ENCODE measurements around the gene PDZD7. TPM values are rescaled to one million over a fixed set of nuclear protein-coding genes. Genes with fewer than 3 reads are reported as not detected.

Gene PDZD7
- total RNA-seq, 1 experiment from 2014 or later, result 0.30 TPM

DNA sequence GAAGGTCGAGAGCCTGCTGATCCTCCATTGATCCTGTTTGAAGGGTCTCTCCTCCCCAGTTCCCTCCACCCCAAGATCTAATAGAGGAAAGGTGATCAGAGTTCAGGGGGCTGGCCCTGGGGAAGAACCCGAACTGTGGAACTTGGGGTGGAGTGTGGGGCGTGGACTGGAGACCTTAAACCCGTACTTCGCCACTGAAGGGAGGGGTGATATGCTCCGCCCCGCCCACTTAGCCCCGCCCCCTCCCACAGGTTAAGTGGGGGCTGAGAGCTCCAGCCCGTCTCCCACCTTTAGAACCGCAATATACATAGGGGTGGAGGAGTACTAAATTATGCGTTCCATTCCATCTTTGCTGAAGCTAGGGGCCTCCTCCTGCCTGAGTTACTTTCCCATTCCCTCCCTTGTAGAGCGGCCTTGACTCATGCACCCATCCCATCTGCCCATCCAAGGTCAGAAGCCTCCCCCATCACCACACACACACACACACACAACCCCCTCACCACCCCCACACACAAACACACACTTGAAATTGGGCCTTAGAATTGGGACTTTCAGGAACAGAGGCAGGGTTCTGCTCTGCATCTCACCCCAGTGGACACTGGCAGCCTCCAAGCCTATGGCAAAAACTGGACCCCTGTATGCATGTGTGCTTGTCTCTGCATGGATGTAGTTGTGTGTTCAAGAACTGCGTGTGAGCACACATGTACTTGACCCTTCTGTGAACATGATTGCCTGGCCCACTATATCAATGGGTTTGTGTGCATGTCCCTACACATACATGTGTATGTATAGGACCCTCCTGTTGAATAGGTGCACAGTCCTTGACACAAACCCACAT is 60.6 kb downstream of the PDZD7 start:
- TF ChIP-seq, protein P1, sequence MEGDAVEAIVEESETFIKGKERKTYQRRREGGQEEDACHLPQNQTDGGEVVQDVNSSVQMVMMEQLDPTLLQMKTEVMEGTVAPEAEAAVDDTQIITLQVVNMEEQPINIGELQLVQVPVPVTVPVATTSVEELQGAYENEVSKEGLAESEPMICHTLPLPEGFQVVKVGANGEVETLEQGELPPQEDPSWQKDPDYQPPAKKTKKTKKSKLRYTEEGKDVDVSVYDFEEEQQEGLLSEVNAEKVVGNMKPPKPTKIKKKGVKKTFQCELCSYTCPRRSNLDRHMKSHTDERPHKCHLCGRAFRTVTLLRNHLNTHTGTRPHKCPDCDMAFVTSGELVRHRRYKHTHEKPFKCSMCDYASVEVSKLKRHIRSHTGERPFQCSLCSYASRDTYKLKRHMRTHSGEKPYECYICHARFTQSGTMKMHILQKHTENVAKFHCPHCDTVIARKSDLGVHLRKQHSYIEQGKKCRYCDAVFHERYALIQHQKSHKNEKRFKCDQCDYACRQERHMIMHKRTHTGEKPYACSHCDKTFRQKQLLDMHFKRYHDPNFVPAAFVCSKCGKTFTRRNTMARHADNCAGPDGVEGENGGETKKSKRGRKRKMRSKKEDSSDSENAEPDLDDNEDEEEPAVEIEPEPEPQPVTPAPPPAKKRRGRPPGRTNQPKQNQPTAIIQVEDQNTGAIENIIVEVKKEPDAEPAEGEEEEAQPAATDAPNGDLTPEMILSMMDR (conservative IDR thresholded peaks at IDR 0.05; ENCODE audit: low read depth, low read length), result no peak
- no peak for TF ChIP-seq EZH2 (IDR thresholded peaks at IDR 0.05; ENCODE audit: borderline replicate concordance, low read depth, low read length, poor library complexity, severe bottlenecking)
- POLR2A ChIA-PET (ENCODE audit: low non-redundant PET), result no interaction called here
- intact Hi-C loops (cut with micrococcal nuclease; ENCODE audit: unreplicated experiment), result no loop called here
- no peak for DNase-seq (ENCODE audit: low spot score)
- CTCF ChIA-PET, result interaction anchor here (0.5 kb wide), 1 partner anchor 494 kb away, joined by 3 read pairs; no protein-coding TSS in a partner anchor
- H3K27me3 ChIP-seq (replicated peaks; ENCODE audit: insufficient read depth, low read depth, low read length, poor library complexity), result no peaks in the 10 kb centered on the region
- H3K4me3 ChIP-seq (ENCODE audit: low read depth, low read length, poor library complexity, severe bottlenecking), result peak overlapping the region; percentile 69
- peaks cover 5% of the 10 kb centered on the region for H3K4me1 ChIP-seq (ENCODE audit: insufficient read depth, low read length, poor library complexity, severe bottlenecking)
- H3K27ac ChIP-seq (ENCODE audit: low read depth, low read length, poor library complexity, severe bottlenecking), result no peak overlapping the region
- no peaks in the 10 kb centered on the region for H3K36me3 ChIP-seq (ENCODE audit: insufficient read depth, low read length, poor library complexity, severe bottlenecking)
- no TSS peak for BruUV-seq (replicated peaks)
- no peaks in the 10 kb centered on the region for H3K9me3 ChIP-seq (ENCODE audit: low read depth, low read length, poor library complexity, severe bottlenecking)

DNA sequence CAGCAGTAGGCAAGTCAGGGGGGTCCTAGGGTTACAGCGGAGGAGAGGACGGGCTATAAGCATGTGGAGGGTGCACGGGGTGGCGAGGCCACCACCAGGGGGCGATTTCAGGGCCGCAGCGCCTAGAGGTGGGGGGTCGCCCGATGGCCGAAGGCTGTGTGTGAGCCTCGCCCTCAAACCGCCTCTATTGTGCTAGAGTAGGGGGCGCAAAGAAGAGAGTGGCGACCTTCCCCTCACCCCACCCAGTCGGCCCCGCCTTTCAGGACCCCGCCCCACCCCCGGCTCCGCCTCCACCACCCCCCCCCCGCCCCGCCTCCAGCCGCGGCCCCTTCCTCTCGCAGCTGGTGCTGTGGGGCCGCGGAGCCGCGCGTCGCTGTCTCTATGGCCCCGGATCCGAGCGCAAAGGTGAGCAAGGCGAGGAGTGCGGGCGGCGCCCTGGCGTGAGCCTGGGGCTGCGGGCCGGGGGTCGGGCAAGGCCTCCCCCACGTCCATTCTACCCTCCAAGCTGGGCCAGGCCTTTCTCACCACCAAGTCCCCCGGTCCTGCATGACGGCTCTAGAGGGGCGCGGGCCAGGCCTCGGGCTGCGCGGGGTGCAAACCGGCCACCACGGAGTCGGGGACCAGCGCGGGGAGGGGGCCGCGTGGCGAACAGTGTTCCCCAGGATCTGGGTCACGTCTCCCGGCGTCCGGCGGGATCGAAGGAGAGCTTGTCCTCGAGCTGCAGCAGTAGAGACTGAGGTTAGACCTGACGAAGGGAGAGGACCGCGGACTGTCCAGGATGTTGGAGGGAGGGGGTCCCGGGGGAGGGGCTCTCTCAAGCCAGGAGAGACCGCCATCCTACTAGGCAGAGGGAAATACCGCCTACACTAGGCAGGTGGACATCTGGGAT is 61.5 kb downstream of the PDZD7 start, which contains the start of gene SEMA4G:
TSS of gene SEMA4G (plus strand) at position 318 of the 889 bp plus-strand sequence. CDS start 3,409 bp downstream, outside the sequence.
- POLR2A ChIA-PET (ENCODE audit: low non-redundant PET), result no interaction called here

DNA sequence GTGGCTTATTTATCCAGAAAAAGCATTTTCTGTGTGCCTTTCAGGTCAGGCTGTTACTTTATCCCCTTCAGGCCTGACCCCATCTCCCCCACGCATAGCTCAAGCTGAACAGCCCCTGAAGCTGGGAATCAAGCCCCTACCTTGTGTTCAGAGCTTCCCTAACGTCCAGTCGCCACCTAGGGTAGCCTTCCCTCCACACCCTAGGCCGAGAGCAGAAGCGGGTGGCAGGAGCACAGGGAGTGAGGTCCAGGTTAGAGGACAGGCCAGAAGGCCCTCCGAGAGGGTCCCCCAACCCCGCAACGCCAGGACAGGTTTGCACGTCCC is 62.1 kb downstream of the PDZD7 start:
- no peak for DNase-seq (ENCODE audit: low spot score)
- no TSS peak for BruUV-seq (replicated peaks)
- no peaks in the 10 kb centered on the region for H3K9me3 ChIP-seq (ENCODE audit: low read depth, low read length, poor library complexity, severe bottlenecking)
- H3K36me3 ChIP-seq (ENCODE audit: insufficient read depth, low read length, poor library complexity, severe bottlenecking), result no peaks in the 10 kb centered on the region
- no peaks in the 10 kb centered on the region for H3K27me3 ChIP-seq (replicated peaks; ENCODE audit: insufficient read depth, low read depth, low read length, poor library complexity)
- peaks cover 5% of the 10 kb centered on the region for H3K4me1 ChIP-seq (ENCODE audit: insufficient read depth, low read length, poor library complexity, severe bottlenecking)
- ChIA-PET CTCF (interaction anchor here (0.7 to 1.1 kb wide), 2 partner anchors 45 to 46 kb away, joined by 3 to 4 read pairs; no protein-coding TSS in a partner anchor), POLR2A (ENCODE audit: low non-redundant PET) (no interaction called here)
- TF ChIP-seq, protein P1 (conservative IDR thresholded peaks at IDR 0.05; ENCODE audit: low read depth, low read length), result no peak
- no peak for TF ChIP-seq EZH2 (IDR thresholded peaks at IDR 0.05; ENCODE audit: borderline replicate concordance, low read depth, low read length, poor library complexity, severe bottlenecking)
- H3K27ac ChIP-seq (ENCODE audit: low read depth, low read length, poor library complexity, severe bottlenecking), result peak overlapping the region; percentile 58
- H3K4me3 ChIP-seq (ENCODE audit: low read depth, low read length, poor library complexity, severe bottlenecking), result peak overlapping the region; percentile 69
- intact Hi-C loops (cut with micrococcal nuclease; ENCODE audit: unreplicated experiment), result loop anchor here (1.0 kb wide), 1 partner anchor 45 kb away; no protein-coding TSS in a partner anchor

More for the DNA sequence above, 61.5 kb downstream of the PDZD7 start, which contains the start of gene SEMA4G:
- H3K4me1 ChIP-seq (ENCODE audit: insufficient read depth, low read length, poor library complexity, severe bottlenecking), result peaks cover 5% of the 10 kb centered on the region
- TF ChIP-seq EZH2 (IDR thresholded peaks at IDR 0.05; ENCODE audit: borderline replicate concordance, low read depth, low read length, poor library complexity, severe bottlenecking), result no peak
- TF ChIP-seq, protein P1 (conservative IDR thresholded peaks at IDR 0.05; ENCODE audit: low read depth, low read length), result peak; percentile 67
- H3K27ac ChIP-seq (ENCODE audit: low read depth, low read length, poor library complexity, severe bottlenecking), result peak within 1 kb of the TSS; percentile 58
- CTCF ChIA-PET, result interaction anchor here (0.6 to 1.1 kb wide), 6 partner anchors 15 to 45 kb away, joined by 3 to 9 read pairs (median 4); no protein-coding TSS in a partner anchor
- intact Hi-C loops (cut with micrococcal nuclease; ENCODE audit: unreplicated experiment), result loop anchor here (1.0 kb wide), 1 partner anchor 45 kb away; no protein-coding TSS in a partner anchor
- H3K9me3 ChIP-seq (ENCODE audit: low read depth, low read length, poor library complexity, severe bottlenecking), result no peaks in the 10 kb centered on the region
- peak; percentile 45 for DNase-seq (ENCODE audit: low spot score)
- H3K36me3 ChIP-seq (ENCODE audit: insufficient read depth, low read length, poor library complexity, severe bottlenecking), result no peaks in the 10 kb centered on the region
- peak within 1 kb of the TSS; percentile 69 for H3K4me3 ChIP-seq (ENCODE audit: low read depth, low read length, poor library complexity, severe bottlenecking)
- H3K27me3 ChIP-seq (replicated peaks; ENCODE audit: insufficient read depth, low read depth, low read length, poor library complexity), result no peaks in the 10 kb centered on the region
- BruUV-seq (replicated peaks), result no TSS peak

Data from A673 (cell line).